ENCODE results near the gene ACIN1.

GRCh38 chr14:23113431-23114119 is 18.6 kb upstream of the ACIN1 start:
- TF ChIP-seq PAX5 (IDR thresholded peaks at IDR 0.05; ENCODE audit: insufficient read depth, low read length, severe bottlenecking) (no peak), POLR2AphosphoS5 (IDR thresholded peaks at IDR 0.05; ENCODE audit: low read depth, low read length) (no peak), POLR2A (IDR thresholded peaks at IDR 0.05; ENCODE audit: low read depth, low read length) (no peak), TAF1 (IDR thresholded peaks at IDR 0.05; ENCODE audit: low read depth, low read length) (no peak), POU2F2 (IDR thresholded peaks at IDR 0.05; ENCODE audit: low read depth, low read length) (no peak), SPI1 (IDR thresholded peaks at IDR 0.05; ENCODE audit: low read depth, low read length) (no peak)

All from GM12891 (cell line).